Transverse colon (tissue), 4 donors: ENCODE measurements around the gene DYNC1I1. TPM values are rescaled to one million over a fixed set of nuclear protein-coding genes. Genes with fewer than 3 reads are reported as not detected.

Experiments
- DNase-seq: peaks from one replicate; pipeline ENCODE4 v3.0.0-alpha.2; 2019
- H3K27ac ChIP-seq, 4 donors: fragments of 200-600 bp; sonication (generic); 2 replicates each; pipeline ENCODE4 v1.5.1; 2016 to 2018; ENCODE audit warnings: inconsistent platforms in 4 of 4
- H3K27me3 ChIP-seq: fragments of 200-600 bp; sonication (generic); 2 replicates; pipeline ENCODE4 v1.5.1; 2017; ENCODE audit warnings: inconsistent platforms
- H3K36me3 ChIP-seq, 4 donors: fragments of 200-600 bp; sonication (generic); 2 replicates each; pipeline ENCODE4 v1.5.1; 2017 to 2019; ENCODE audit warnings: inconsistent platforms in 4 of 4
- H3K4me1 ChIP-seq, 4 donors: fragments of 200-600 bp; sonication (generic); 2 replicates each; pipeline ENCODE4 v1.5.1; 2017 to 2020; ENCODE audit warnings: inconsistent platforms in 4 of 4
- H3K4me3 ChIP-seq, 4 donors: fragments of 200-600 bp; sonication (generic); 1 replicate in 1 of 4; 2 replicates in 3 of 4; pipeline versions ENCODE4 v1.5.1 to v1.6.1; 2017 to 2019; ENCODE audit warnings: inconsistent platforms in 4 of 4
- H3K9me3 ChIP-seq, 2 donors: fragments of 200-600 bp; sonication (generic); 2 replicates each; pipeline ENCODE4 v1.5.1; 2017 to 2019; ENCODE audit warnings: inconsistent platforms in 2 of 2
- EP300 ChIP-seq: sonication (generic); formaldehyde crosslinking; IDR thresholded peaks from one replicate; pipeline ENCODE4 v1.6.1; 2017; ENCODE audit warnings: antibody characterized with exemption, low read depth
- POLR2A ChIP-seq: fragments of 450-650 bp; IDR thresholded peaks from one replicate; pipeline ENCODE4 v1.6.1; 2016; ENCODE audit warnings: antibody characterized with exemption, mild to moderate bottlenecking, moderate library complexity
- POLR2AphosphoS5 ChIP-seq, 3 donors: sonication (generic); formaldehyde crosslinking; IDR thresholded peaks; one replicate each; pipeline ENCODE4 v1.6.1; 2016; ENCODE audit warnings: antibody characterized with exemption in 3 of 3
- WGBS, 2 donors: methylation state at CpG; one replicate each; pipeline ENCODE4 v1.1.5; 2018; ENCODE audit warnings: low coverage in 1 of 2; 5-methylcytosine and 5-hydroxymethylcytosine counted together
- in situ Hi-C, 4 donors: fragments of 200-750 bp; cut with MboI; loops; one replicate each; pipeline versions ENCODE4 v1.15.0 to v1.15.1; 2017; ENCODE audit warnings: low sequenced_read_pairs in 3 of 4, low pct_ligation_motif_present in 1 of 4, low pct_unique_long_range_greater_than_20kb in 1 of 4
- intact Hi-C: fragments of 100-400 bp; cut with DNase I; formaldehyde crosslinking; loops from one replicate; pipeline ENCODE4 v1.15.1; 2023; ENCODE audit warnings: low total_unique reads
- total RNA-seq, 4 donors: library from RNA; depleted of rRNA; stranded (reverse); fragments of >200 nt; gene quantifications; one replicate each; pipeline ENCODE4 v1.1.0, GENCODE V29; 2016
- TF ChIP-seq, protein P1 (sequence below), 5 experiments: fragments of 200-600 bp in 3 of 5; fragments of 450-650 bp in 2 of 5; sonication (generic) in 3 of 5; IDR thresholded peaks; 1 replicate in 2 of 5; 2 replicates in 3 of 5; pipeline ENCODE4 v1.5.1; 2016 to 2017; ENCODE audit warnings: antibody characterized with exemption in 5 of 5, inconsistent platforms in 3 of 5, mild to moderate bottlenecking in 2 of 5, moderate library complexity in 1 of 5

DYNC1I1 gene
- total RNA-seq, 4 donors from 2014 or later: 1.8 to 37.0 (median 7.4) TPM

DNA sequence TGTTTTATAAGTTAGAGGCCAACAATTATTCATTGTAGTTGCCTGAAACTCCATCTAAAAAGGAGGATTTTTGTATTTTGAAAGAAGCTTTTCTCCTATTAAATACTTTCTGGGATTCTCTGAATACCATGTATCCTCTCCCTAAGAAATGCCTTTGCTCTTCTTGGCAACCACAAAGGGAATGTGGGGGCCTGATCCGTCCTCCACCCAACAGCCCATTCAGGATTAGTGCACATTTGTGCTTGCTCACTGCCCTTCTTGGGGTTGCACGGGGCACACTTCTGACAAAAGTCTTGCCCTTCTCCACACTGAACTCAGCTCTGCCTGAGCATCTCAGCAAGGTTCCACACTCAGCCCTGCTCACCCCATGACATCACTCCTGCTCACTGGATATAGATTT is 355.4 kb downstream of the DYNC1I1 start:
- in situ Hi-C loops (no loop called here), intact Hi-C loops (no loop called here)
- no peak overlapping the region for H3K4me3 ChIP-seq
- DNase-seq: no peak
- no peaks in the 10 kb centered on the region for H3K4me1 ChIP-seq
- WGBS, 2 donors: 86 to 90% methylated on average over 2 of the region's 2 CpGs
- no peaks in the 10 kb centered on the region for H3K27me3 ChIP-seq
- H3K36me3 ChIP-seq: peaks cover 0 to 9% (median 0%) of the 10 kb centered on the region in 4 donors
- no peak for TF ChIP-seq EP300
- TF ChIP-seq POLR2A: no peak
- TF ChIP-seq, protein P1, sequence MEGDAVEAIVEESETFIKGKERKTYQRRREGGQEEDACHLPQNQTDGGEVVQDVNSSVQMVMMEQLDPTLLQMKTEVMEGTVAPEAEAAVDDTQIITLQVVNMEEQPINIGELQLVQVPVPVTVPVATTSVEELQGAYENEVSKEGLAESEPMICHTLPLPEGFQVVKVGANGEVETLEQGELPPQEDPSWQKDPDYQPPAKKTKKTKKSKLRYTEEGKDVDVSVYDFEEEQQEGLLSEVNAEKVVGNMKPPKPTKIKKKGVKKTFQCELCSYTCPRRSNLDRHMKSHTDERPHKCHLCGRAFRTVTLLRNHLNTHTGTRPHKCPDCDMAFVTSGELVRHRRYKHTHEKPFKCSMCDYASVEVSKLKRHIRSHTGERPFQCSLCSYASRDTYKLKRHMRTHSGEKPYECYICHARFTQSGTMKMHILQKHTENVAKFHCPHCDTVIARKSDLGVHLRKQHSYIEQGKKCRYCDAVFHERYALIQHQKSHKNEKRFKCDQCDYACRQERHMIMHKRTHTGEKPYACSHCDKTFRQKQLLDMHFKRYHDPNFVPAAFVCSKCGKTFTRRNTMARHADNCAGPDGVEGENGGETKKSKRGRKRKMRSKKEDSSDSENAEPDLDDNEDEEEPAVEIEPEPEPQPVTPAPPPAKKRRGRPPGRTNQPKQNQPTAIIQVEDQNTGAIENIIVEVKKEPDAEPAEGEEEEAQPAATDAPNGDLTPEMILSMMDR (IDR thresholded peaks at IDR 0.05): no peak
- no peak for TF ChIP-seq POLR2AphosphoS5 (IDR thresholded peaks at IDR 0.05)
- H3K9me3 ChIP-seq: no peaks in the 10 kb centered on the region
- no peak overlapping the region for H3K27ac ChIP-seq

DNA sequence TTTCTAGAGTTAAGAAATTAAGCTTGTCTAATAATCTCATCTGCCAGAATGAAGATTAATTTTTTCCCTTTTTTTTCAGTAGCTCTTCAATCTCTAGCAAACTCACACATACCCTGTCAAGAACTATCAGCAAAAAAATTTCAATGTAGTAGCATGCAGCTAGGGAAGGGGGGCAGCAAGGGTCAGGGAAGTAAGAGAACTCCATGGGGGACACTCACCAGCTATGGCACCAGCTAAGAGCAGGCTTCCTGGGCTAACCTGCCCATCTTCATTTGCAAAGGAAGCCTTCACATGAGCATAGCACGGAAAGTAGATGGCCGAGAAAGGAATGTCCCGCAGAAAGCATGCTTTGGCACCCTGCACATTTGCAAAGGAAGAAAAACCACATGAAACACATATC is 359.2 kb downstream of the DYNC1I1 start:
- H3K27ac ChIP-seq: no peak overlapping the region
- H3K9me3 ChIP-seq: no peaks in the 10 kb centered on the region
- H3K36me3 ChIP-seq: peaks cover 0 to 9% (median 0%) of the 10 kb centered on the region in 4 donors
- no peaks in the 10 kb centered on the region for H3K4me1 ChIP-seq
- 99 to 100% methylated on average over 3 of the region's 3 CpGs for WGBS, 2 donors
- DNase-seq: no peak
- TF ChIP-seq EP300: no peak
- TF ChIP-seq, protein P1 (IDR thresholded peaks at IDR 0.05): no peak
- no peak for TF ChIP-seq POLR2A
- TF ChIP-seq POLR2AphosphoS5 (IDR thresholded peaks at IDR 0.05): no peak
- intact Hi-C loops: no loop called here
- H3K4me3 ChIP-seq: no peak overlapping the region
- in situ Hi-C loops: no loop called here
- no peaks in the 10 kb centered on the region for H3K27me3 ChIP-seq

DNA sequence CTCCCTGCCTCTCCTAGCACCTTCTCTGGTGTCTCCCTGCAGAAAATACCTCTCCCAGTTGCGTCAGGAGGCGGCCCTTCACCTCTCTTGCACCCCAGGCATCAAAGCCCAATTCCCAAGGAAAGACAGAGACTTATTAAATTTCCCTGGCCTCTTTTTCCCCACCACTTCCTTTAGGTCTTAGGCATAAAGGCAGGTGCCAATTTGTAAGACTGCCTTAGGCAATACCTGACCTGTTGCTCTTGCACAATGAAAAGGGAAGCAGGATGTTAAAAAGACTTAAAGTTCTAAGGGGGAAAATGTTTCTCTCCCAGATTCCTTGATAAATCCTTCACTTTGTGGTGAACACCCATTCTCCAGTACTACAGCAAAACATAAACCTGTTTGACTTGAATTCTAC is 362.9 kb downstream of the DYNC1I1 start:
- no peak for TF ChIP-seq POLR2A
- TF ChIP-seq, protein P1 (IDR thresholded peaks at IDR 0.05): no peak
- no peak for TF ChIP-seq POLR2AphosphoS5 (IDR thresholded peaks at IDR 0.05)
- no peak for TF ChIP-seq EP300
- Histone ChIP-seq H3K9me3 (no peaks in the 10 kb centered on the region), H3K27ac (no peak overlapping the region), H3K36me3 (peaks cover 0 to 5% (median 0%) of the 10 kb centered on the region in 4 donors), H3K4me3 (no peak overlapping the region), H3K27me3 (no peaks in the 10 kb centered on the region), H3K4me1 (no peaks in the 10 kb centered on the region)
- WGBS, 2 donors: 86 to 100% methylated on average over 2 of the region's 2 CpGs
- no peak for DNase-seq
- intact Hi-C loops (no loop called here), in situ Hi-C loops (no loop called here)

DNA sequence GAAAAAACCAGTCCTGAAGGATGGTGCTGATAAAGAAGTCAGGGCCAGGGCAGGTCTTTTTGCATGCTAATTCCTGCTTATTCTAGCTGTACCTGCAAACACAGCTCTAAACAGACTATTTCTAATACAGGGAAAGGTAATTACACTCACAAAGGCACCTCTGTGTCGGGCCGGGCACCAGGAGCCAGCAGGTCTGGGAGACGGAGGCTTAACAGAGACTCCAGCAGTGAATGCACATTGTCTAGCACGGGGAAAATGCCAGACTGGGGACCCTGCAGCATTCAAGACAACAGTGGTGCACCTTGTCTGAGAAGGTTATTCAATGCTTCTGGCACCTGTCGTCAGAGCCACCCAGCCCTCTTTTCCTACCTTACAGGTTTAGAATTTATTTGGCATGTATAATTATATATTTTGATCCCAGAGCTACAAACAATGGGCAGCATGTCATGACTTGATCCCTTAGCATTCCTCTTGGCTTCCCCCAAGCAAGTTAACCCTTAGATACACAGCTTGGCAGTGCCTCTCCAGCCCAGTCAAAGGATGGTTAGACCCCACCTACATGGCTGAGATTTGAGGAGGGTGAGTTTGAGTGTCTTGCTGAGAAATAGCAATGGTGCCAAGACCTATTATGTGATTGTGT is 364.4 kb downstream of the DYNC1I1 start:
- Histone ChIP-seq H3K9me3 (no peaks in the 10 kb centered on the region), H3K36me3 (peaks cover 0 to 4% (median 0%) of the 10 kb centered on the region in 4 donors), H3K27ac (no peak overlapping the region), H3K4me3 (no peak overlapping the region), H3K27me3 (no peaks in the 10 kb centered on the region), H3K4me1 (no peaks in the 10 kb centered on the region)
- no peak for TF ChIP-seq POLR2A
- TF ChIP-seq EP300: no peak
- TF ChIP-seq POLR2AphosphoS5 (IDR thresholded peaks at IDR 0.05): no peak
- TF ChIP-seq, protein P1 (IDR thresholded peaks at IDR 0.05): no peak
- no peak for DNase-seq
- in situ Hi-C loops (no loop called here), intact Hi-C loops (no loop called here)
- 93% methylated on average over 5 of the region's 5 CpGs; no CpG with 5 or more reads in 1 of the 2 donors for WGBS, 2 donors
